Panc1 (cell line): ENCODE measurements around the gene CBX2. TPM values are rescaled to one million over a fixed set of nuclear protein-coding genes. Genes with fewer than 3 reads are reported as not detected.

Experiments
- ATAC-seq: fragments of 200-7000 bp; cut with Tn5 transposase; 2 replicates; pipeline ENCODE4 v1.9.1; 2020; ENCODE audit warnings: mild to moderate bottlenecking, moderate library complexity
- BruUV-seq: library from RNA; stranded (reverse); fragments of 400-500 nt; replicated peaks from 2 replicates; lab custom pipeline; 2021; lab: Mats Ljungman, UMichigan
- CTCF ChIA-PET: fragments of 300-600 bp; sonication (Branson Sonifier 250); formaldehyde crosslinking; loops from one replicate; lab custom pipeline; 2022; ENCODE audit warnings: antibody characterized with exemption; lab: Charles Lee
- POLR2A ChIA-PET: fragments of 300-600 bp; sonication (Branson Sonifier 250); formaldehyde crosslinking; loops from one replicate; lab custom pipeline; 2022; ENCODE audit warnings: antibody characterized with exemption; lab: Charles Lee
- DNase-seq: peaks from one replicate; pipeline ENCODE4 v3.0.0-alpha.2; 2010; ENCODE audit warnings: low read depth, low spot score
- H3K27ac ChIP-seq: 2 replicates; pipeline ENCODE4 v1.5.1; 2011; ENCODE audit warnings: mild to moderate bottlenecking, low read length, inconsistent platforms
- H3K27me3 ChIP-seq: fragments of 200-500 bp; sonication (Bioruptor generic); 2 replicates; pipeline ENCODE4 v1.6.0; 2014; ENCODE audit warnings: low read length, inconsistent platforms; ENCODE audit not compliant: control insufficient read depth, insufficient read depth
- H3K36me3 ChIP-seq: fragments of 200-500 bp; sonication (Bioruptor generic); 2 replicates; pipeline ENCODE4 v1.5.1; 2014; ENCODE audit warnings: inconsistent platforms, mild to moderate bottlenecking, low read length, moderate library complexity; ENCODE audit not compliant: control insufficient read depth, insufficient read depth
- H3K4me1 ChIP-seq: 2 replicates; pipeline ENCODE4 v1.5.1; 2011; ENCODE audit warnings: inconsistent platforms, mild to moderate bottlenecking, low read length, moderate library complexity; ENCODE audit not compliant: control insufficient read depth, insufficient read depth
- H3K4me3 ChIP-seq, 2 experiments: 2 replicates each; pipeline ENCODE4 v1.5.1; 2011 to 2012; ENCODE audit warnings: low read depth in 2 of 2, low read length in 2 of 2, mild to moderate bottlenecking in 2 of 2, inconsistent platforms in 1 of 2, moderate library complexity in 1 of 2
- H3K9me3 ChIP-seq: fragments of 200-500 bp; sonication (Bioruptor generic); 2 replicates; pipeline ENCODE4 v1.5.1; 2014; ENCODE audit warnings: low read depth, mild to moderate bottlenecking, inconsistent platforms, low read length, moderate library complexity; ENCODE audit not compliant: control insufficient read depth, insufficient read depth
- POLR2AphosphoS5 ChIP-seq: IDR thresholded peaks from 2 replicates; pipeline ENCODE4 v1.6.1; 2012; ENCODE audit warnings: mild to moderate bottlenecking, low read depth, low read length, moderate library complexity
- SIN3A ChIP-seq: IDR thresholded peaks from 2 replicates; pipeline ENCODE4 v1.6.1; 2012; ENCODE audit warnings: low read depth, mild to moderate bottlenecking, low read length, moderate library complexity, borderline replicate concordance; ENCODE audit not compliant: insufficient read depth
- TCF7L2 ChIP-seq: IDR thresholded peaks from 2 replicates; pipeline ENCODE4 v1.6.1; 2011; ENCODE audit warnings: mild to moderate bottlenecking, low read depth, low read length, inconsistent platforms
- in situ Hi-C: cut with HindIII; loops from 2 replicates; pipeline ENCODE4 v1.10.0; 2016; ENCODE audit warnings: low sequenced_read_pairs, low pct_unique_long_range_greater_than_20kb
- intact Hi-C: fragments of 100-400 bp; cut with micrococcal nuclease; formaldehyde crosslinking; loops from one replicate; pipeline ENCODE4 v1.10.0; 2022; ENCODE audit not compliant: unreplicated experiment
- total RNA-seq: library from RNA; stranded (reverse); gene quantifications from one replicate; pipeline ENCODE4 v1.2.1, GENCODE V29; 2021; ENCODE audit not compliant: unreplicated experiment
- TF ChIP-seq, protein P1 (sequence below), 2 experiments: IDR thresholded peaks; 2 replicates each; pipeline ENCODE4 v1.6.1; 2011 to 2012; ENCODE audit warnings: low read depth in 2 of 2, control low read depth in 1 of 2, low read length in 1 of 2, mild to moderate bottlenecking in 1 of 2, moderate library complexity in 1 of 2; ENCODE audit not compliant: insufficient read depth in 1 of 2
- TF ChIP-seq, protein P2 (sequence below): fragments of 450-650 bp; IDR thresholded peaks from 2 replicates; pipeline ENCODE4 v1.5.1; 2017; ENCODE audit warnings: mild to moderate bottlenecking

Gene CBX2
- total RNA-seq, 1 experiment from 2014 or later, result 9.0 TPM

DNA sequence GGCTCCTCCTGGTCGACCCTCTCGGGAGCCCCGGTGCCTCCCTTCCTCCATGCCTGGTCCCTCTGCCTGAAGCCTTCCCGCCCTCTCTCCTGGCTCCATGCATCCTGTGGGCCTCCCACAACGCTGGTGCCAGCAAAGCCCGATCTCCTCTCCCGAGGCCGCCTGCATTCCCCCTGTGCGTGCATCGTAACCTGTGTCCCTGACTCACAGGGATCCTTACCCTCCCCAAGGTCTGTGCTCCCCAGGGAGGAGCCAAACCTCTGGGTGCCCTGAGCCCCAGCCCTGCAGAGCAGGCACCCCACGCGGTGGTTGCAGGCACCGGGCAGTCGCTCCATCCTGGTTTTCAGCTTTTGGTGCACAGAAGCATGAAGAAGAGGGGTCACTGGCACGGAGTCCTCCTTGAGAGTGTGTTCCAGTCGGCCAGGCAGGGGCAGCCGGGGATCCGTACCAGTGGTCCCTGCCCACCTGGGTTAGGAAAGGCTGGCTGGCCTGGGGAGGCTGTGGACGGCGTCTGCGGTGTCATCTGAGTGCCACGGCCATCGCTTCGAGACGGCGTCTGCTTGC lies 49.0 kb upstream of the CBX2 start:
- Histone ChIP-seq H3K4me1 (peaks cover 6% of the 10 kb centered on the region), H3K9me3 (no peaks in the 10 kb centered on the region), H3K27me3 (no peaks in the 10 kb centered on the region), H3K4me3 (peak overlapping the region in 1 of 2 experiments; percentile 39; a peak in 2 of 4 replicates), H3K36me3 (no peaks in the 10 kb centered on the region), H3K27ac (no peak overlapping the region)
- intact Hi-C loops, result no loop called here
- POLR2A ChIA-PET, result no interaction called here
- in situ Hi-C loops, result no loop called here
- TF ChIP-seq, protein P1, sequence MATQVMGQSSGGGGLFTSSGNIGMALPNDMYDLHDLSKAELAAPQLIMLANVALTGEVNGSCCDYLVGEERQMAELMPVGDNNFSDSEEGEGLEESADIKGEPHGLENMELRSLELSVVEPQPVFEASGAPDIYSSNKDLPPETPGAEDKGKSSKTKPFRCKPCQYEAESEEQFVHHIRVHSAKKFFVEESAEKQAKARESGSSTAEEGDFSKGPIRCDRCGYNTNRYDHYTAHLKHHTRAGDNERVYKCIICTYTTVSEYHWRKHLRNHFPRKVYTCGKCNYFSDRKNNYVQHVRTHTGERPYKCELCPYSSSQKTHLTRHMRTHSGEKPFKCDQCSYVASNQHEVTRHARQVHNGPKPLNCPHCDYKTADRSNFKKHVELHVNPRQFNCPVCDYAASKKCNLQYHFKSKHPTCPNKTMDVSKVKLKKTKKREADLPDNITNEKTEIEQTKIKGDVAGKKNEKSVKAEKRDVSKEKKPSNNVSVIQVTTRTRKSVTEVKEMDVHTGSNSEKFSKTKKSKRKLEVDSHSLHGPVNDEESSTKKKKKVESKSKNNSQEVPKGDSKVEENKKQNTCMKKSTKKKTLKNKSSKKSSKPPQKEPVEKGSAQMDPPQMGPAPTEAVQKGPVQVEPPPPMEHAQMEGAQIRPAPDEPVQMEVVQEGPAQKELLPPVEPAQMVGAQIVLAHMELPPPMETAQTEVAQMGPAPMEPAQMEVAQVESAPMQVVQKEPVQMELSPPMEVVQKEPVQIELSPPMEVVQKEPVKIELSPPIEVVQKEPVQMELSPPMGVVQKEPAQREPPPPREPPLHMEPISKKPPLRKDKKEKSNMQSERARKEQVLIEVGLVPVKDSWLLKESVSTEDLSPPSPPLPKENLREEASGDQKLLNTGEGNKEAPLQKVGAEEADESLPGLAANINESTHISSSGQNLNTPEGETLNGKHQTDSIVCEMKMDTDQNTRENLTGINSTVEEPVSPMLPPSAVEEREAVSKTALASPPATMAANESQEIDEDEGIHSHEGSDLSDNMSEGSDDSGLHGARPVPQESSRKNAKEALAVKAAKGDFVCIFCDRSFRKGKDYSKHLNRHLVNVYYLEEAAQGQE (IDR thresholded peaks at IDR 0.05; ENCODE audit: insufficient read depth in 1 of 2, low read depth in 2 of 2, low read length in 1 of 2), result no peak
- TF ChIP-seq, protein P2, sequence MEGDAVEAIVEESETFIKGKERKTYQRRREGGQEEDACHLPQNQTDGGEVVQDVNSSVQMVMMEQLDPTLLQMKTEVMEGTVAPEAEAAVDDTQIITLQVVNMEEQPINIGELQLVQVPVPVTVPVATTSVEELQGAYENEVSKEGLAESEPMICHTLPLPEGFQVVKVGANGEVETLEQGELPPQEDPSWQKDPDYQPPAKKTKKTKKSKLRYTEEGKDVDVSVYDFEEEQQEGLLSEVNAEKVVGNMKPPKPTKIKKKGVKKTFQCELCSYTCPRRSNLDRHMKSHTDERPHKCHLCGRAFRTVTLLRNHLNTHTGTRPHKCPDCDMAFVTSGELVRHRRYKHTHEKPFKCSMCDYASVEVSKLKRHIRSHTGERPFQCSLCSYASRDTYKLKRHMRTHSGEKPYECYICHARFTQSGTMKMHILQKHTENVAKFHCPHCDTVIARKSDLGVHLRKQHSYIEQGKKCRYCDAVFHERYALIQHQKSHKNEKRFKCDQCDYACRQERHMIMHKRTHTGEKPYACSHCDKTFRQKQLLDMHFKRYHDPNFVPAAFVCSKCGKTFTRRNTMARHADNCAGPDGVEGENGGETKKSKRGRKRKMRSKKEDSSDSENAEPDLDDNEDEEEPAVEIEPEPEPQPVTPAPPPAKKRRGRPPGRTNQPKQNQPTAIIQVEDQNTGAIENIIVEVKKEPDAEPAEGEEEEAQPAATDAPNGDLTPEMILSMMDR, result no peak
- TF ChIP-seq SIN3A (no peak), TCF7L2 (no peak), POLR2AphosphoS5 (no peak)
- DNase-seq, result no peak
- CTCF ChIA-PET, result no interaction called here
- ATAC-seq, result peak; percentile 72
- no TSS peak for BruUV-seq

DNA sequence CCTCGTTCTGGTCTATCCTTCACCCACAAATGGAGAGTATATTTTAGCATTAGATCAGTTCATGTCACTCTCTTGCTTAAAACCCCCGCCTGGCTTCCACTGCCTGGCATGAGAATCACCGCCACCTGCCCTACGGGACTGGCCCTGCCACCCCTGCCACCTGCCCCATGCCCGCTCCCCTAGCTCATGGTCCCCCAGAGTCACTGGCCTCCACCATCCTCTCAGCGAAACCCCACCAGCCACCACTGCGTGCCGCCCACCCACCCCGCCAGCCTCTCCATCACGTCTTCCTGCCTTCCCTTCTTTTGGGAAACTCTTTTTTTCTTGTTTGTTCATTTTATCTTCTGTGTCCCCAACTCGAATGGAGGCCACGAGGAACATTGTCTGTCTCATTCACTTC lies 48.2 kb upstream of the CBX2 start:
- H3K27me3 ChIP-seq, result no peaks in the 10 kb centered on the region
- no peaks in the 10 kb centered on the region for H3K36me3 ChIP-seq
- TF ChIP-seq, protein P2, result no peak
- TF ChIP-seq, protein P1 (IDR thresholded peaks at IDR 0.05; ENCODE audit: insufficient read depth in 1 of 2, low read depth in 2 of 2, low read length in 1 of 2), result no peak
- TF ChIP-seq SIN3A (no peak), TCF7L2 (no peak), POLR2AphosphoS5 (no peak)
- H3K9me3 ChIP-seq, result no peaks in the 10 kb centered on the region
- DNase-seq (no peak), ATAC-seq (no peak)
- H3K4me3 ChIP-seq, result no peak overlapping the region
- in situ Hi-C loops, result no loop called here
- peaks cover 6% of the 10 kb centered on the region; the same call in 1 of the 2 replicates for H3K4me1 ChIP-seq
- ChIA-PET POLR2A (no interaction called here), CTCF (no interaction called here)
- intact Hi-C loops, result no loop called here
- no TSS peak for BruUV-seq
- H3K27ac ChIP-seq, result no peak overlapping the region
